Fibroblast of skin of abdomen (primary cell): ENCODE data around the gene OGDHL.

Source experiments
- DNase-seq: peaks from one replicate; pipeline ENCODE4 v3.0.0-alpha.2; 2013

OGDHL gene

DNA sequence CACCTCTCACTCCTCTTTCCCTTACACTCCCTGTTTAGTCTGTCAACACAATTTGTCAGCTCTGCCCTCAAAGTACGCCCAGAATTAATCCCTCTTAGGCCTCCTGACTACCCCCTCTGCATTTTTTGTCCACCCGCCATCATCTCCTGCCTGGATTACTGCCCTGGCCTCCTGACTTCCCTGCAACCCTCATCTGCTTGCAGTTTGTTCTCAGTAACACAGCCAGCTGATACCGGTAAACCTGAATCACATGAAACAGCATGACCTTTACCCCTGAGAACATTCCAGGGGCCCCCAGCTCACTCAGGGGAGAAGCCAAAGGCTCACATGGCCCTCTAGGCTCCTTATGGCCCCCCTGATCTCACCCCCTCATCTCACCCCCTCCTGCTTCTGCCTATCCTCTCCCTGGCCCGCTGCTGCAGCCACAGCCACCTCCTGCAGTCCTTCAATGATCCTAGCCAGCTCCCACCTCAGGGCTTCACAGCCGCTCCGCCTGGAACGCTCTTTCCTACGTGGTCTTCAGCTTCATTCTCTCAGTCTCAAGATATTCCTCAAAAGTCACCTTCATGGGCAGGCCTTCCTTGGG, 73.8 kb downstream of the OGDHL start:
- no peak for DNase-seq

- no peak for DNase-seq
Measured at GRCh38 chr10:49686651-49687050, 75.5 kb downstream of the OGDHL start.
